Upper lobe of left lung (tissue), 6 donors: ENCODE data around the gene KAT7. TPM values are rescaled to one million over a fixed set of nuclear protein-coding genes. Genes with fewer than 3 reads are reported as not detected.

Experiments used
- ATAC-seq, 2 donors: fragments of 200-7000 bp; cut with Tn5 transposase; one replicate each; pipeline ENCODE4 v1.9.1; 2022; ENCODE audit warnings: mild to moderate bottlenecking in 2 of 2, moderate library complexity in 2 of 2; ENCODE audit not compliant: low FRiP score in 2 of 2
- DNase-seq, 2 donors: peaks; one replicate each; pipeline ENCODE4 v3.0.0-alpha.2; 2019 to 2020
- H3K27ac ChIP-seq, 4 donors: fragments of 200-600 bp; sonication (generic); one replicate each; pipeline ENCODE4 v1.5.1; 2016 to 2019
- H3K27me3 ChIP-seq, 4 donors: fragments of 200-600 bp; sonication (generic); one replicate each; pipeline ENCODE4 v1.5.1; 2017 to 2019
- H3K36me3 ChIP-seq, 4 donors: fragments of 200-600 bp; sonication (generic); one replicate each; pipeline ENCODE4 v1.5.1; 2016 to 2019
- H3K4me1 ChIP-seq, 4 donors: fragments of 200-600 bp; sonication (generic); one replicate each; pipeline ENCODE4 v1.5.1; 2018 to 2019
- H3K4me3 ChIP-seq, 4 donors: fragments of 200-600 bp; sonication (generic); one replicate each; pipeline ENCODE4 v1.5.1; 2017 to 2019; ENCODE audit warnings: mild to moderate bottlenecking in 2 of 4, moderate library complexity in 1 of 4
- H3K9me3 ChIP-seq, 4 donors: fragments of 200-600 bp; sonication (generic); one replicate each; pipeline ENCODE4 v1.5.1; 2018 to 2019
- CTCF ChIP-seq, 6 experiments: fragments of 450-650 bp in 4 of 6; fragments of 200-600 bp in 2 of 6; sonication (generic) in 2 of 6; IDR thresholded peaks; one replicate each; pipeline ENCODE4 v1.5.1; 2016 to 2019; ENCODE audit warnings: antibody characterized with exemption in 6 of 6
- EP300 ChIP-seq, 4 donors: sonication (generic); formaldehyde crosslinking; IDR thresholded peaks; one replicate each; pipeline ENCODE4 v1.5.1; 2017; ENCODE audit warnings: antibody characterized with exemption in 4 of 4, control low read depth in 2 of 4
- POLR2A ChIP-seq, 4 donors: fragments of 450-650 bp; IDR thresholded peaks; one replicate each; pipeline ENCODE4 v1.5.1; 2016 to 2017; ENCODE audit warnings: antibody characterized with exemption in 4 of 4, mild to moderate bottlenecking in 2 of 4
- POLR2AphosphoS5 ChIP-seq, 2 donors: sonication (generic); formaldehyde crosslinking; IDR thresholded peaks; one replicate each; pipeline ENCODE4 v1.5.1; 2017; ENCODE audit warnings: antibody characterized with exemption in 2 of 2
- WGBS, 2 donors: methylation state at CpG; one replicate each; pipeline ENCODE4 v1.1.5; 2017 to 2018; 5-methylcytosine and 5-hydroxymethylcytosine counted together
- total RNA-seq, 6 donors: library from RNA; depleted of rRNA in 4 of 6; stranded (reverse); fragments of >200 nt in 4 of 6; gene quantifications; one replicate each; pipeline versions ENCODE4 v1.1.0 to v1.2.1, GENCODE V29; 2016 to 2021
- donor health status: DM: no; HTN: no; CAD: no; lungs with moderate emphysema.
- donor health status: DM: no; HTN: yes; CAD: no; lungs with severe emphysema.

Gene KAT7
- total RNA-seq, 6 donors from 2014 or later: 30.1 to 57.4 (median 49.8) TPM

- 9 to 13% methylated on average over 35 to 44 of the region's 55 CpGs for WGBS, 2 donors
- H3K4me3 ChIP-seq: peak overlapping the region; percentile 44 to 73 (median 70)
- DNase-seq (peak; percentile 78 to 89), ATAC-seq (peak; percentile 70 to 84)
- H3K4me1 ChIP-seq: peaks cover 6 to 18% (median 15%) of the 10 kb centered on the region in 4 donors
- H3K9me3 ChIP-seq: no peaks in the 10 kb centered on the region
- no peaks in the 10 kb centered on the region for H3K36me3 ChIP-seq
- H3K27ac ChIP-seq: peak overlapping the region in 2 of 4 donors; percentile 70 to 77
- no peaks in the 10 kb centered on the region for H3K27me3 ChIP-seq
- TF ChIP-seq CTCF (IDR thresholded peaks at IDR 0.05) (peak; percentile 54 to 82 (median 74)), EP300 (IDR thresholded peaks at IDR 0.05) (no peak)
Observed at GRCh38 chr17:49851387-49852291, 63.2 kb downstream of the KAT7 start.

GRCh38 chr17:49853470-49854015 lies 65.1 kb downstream of the KAT7 start:
- Histone ChIP-seq H3K4me1 (peaks cover 6 to 18% (median 15%) of the 10 kb centered on the region in 4 donors), H3K9me3 (no peaks in the 10 kb centered on the region), H3K4me3 (no peak overlapping the region), H3K27me3 (no peaks in the 10 kb centered on the region), H3K36me3 (no peaks in the 10 kb centered on the region), H3K27ac (no peak overlapping the region)
- 75 to 81% methylated on average over 10 of the region's 10 CpGs for WGBS, 2 donors
- no peak for ATAC-seq
- no peak for TF ChIP-seq CTCF (IDR thresholded peaks at IDR 0.05)
- no peak for TF ChIP-seq POLR2A (IDR thresholded peaks at IDR 0.05)
- DNase-seq: no peak

- no peaks in the 10 kb centered on the region for H3K27me3 ChIP-seq
- DNase-seq (no peak), ATAC-seq (no peak)
- H3K4me3 ChIP-seq: no peak overlapping the region
- TF ChIP-seq EP300 (IDR thresholded peaks at IDR 0.05) (no peak), CTCF (IDR thresholded peaks at IDR 0.05) (no peak), POLR2AphosphoS5 (IDR thresholded peaks at IDR 0.05) (no peak), POLR2A (IDR thresholded peaks at IDR 0.05) (no peak)
- H3K36me3 ChIP-seq: no peaks in the 10 kb centered on the region
- H3K4me1 ChIP-seq: peaks cover 6 to 18% (median 15%) of the 10 kb centered on the region in 4 donors
- H3K27ac ChIP-seq: no peak overlapping the region
- WGBS, 2 donors: 85 to 90% methylated on average over 5 of the region's 5 CpGs
- H3K9me3 ChIP-seq: no peaks in the 10 kb centered on the region
Observed at GRCh38 chr17:49854126-49854525, 65.6 kb downstream of the KAT7 start.

GRCh38 chr17:49858796-49859195 lies 70.3 kb downstream of the KAT7 start:
- H3K9me3 ChIP-seq: no peaks in the 10 kb centered on the region
- H3K4me1 ChIP-seq: peaks cover 4 to 21% (median 12%) of the 10 kb centered on the region in 4 donors
- H3K36me3 ChIP-seq: no peaks in the 10 kb centered on the region
- H3K27me3 ChIP-seq: no peaks in the 10 kb centered on the region
- WGBS, 2 donors: 30 to 46% methylated on average over 6 of the region's 6 CpGs
- TF ChIP-seq POLR2AphosphoS5 (IDR thresholded peaks at IDR 0.05): no peak
- no peak for TF ChIP-seq CTCF (IDR thresholded peaks at IDR 0.05)
- TF ChIP-seq EP300 (IDR thresholded peaks at IDR 0.05): no peak
- TF ChIP-seq POLR2A (IDR thresholded peaks at IDR 0.05): no peak
- ATAC-seq (no peak), DNase-seq (no peak)
- H3K4me3 ChIP-seq: no peak overlapping the region
- no peak overlapping the region for H3K27ac ChIP-seq
